IgD-negative memory B cell (primary cell): ENCODE results near the gene FCMR. TPM values are rescaled to one million over a fixed set of nuclear protein-coding genes. Genes with fewer than 3 reads are reported as not detected.

ENCODE experiments used
- H3K27ac Mint-ChIP-seq, 3 donors: one replicate each; pipeline ENCODE4 v1.8.0; 2020 to 2022; ENCODE audit warnings: mild to moderate bottlenecking in 3 of 3, mixed read lengths in 3 of 3, moderate library complexity in 1 of 3
- H3K27me3 Mint-ChIP-seq: one replicate; pipeline ENCODE4 v1.8.0; 2021; ENCODE audit warnings: mixed read lengths
- H3K36me3 Mint-ChIP-seq: one replicate; pipeline ENCODE4 v1.8.0; 2020; ENCODE audit warnings: mild to moderate bottlenecking, mixed read lengths
- H3K4me1 Mint-ChIP-seq, 3 donors: one replicate each; pipeline ENCODE4 v1.8.0; 2020 to 2022; ENCODE audit warnings: mixed read lengths in 3 of 3, mild to moderate bottlenecking in 1 of 3
- H3K4me3 Mint-ChIP-seq, 4 donors: one replicate each; pipeline ENCODE4 v1.8.0; 2020 to 2022; ENCODE audit warnings: mild to moderate bottlenecking in 4 of 4, mixed read lengths in 4 of 4, moderate library complexity in 3 of 4
- H3K9me3 Mint-ChIP-seq, 3 donors: one replicate each; pipeline ENCODE4 v1.8.0; 2020 to 2021; ENCODE audit warnings: mixed read lengths in 3 of 3, mild to moderate bottlenecking in 1 of 3
- polyA plus RNA-seq: library from polyadenylated mRNA; unstranded; fragments of 300-500 nt; fragmentation: Illumina TruSeq; gene quantifications from one replicate; pipeline ENCODE4 v1.2.3, GENCODE V29; 2021

The FCMR gene
- polyA plus RNA-seq, 1 donor from 2014 or later = 1,091 TPM

- H3K4me1 Mint-ChIP-seq = peaks cover 5 to 37% (median 27%) of the 10 kb centered on the region in 3 donors
- no peak overlapping the region for H3K4me3 Mint-ChIP-seq
- peaks cover 8% of the 10 kb centered on the region for H3K36me3 Mint-ChIP-seq
- no peak overlapping the region for H3K27ac Mint-ChIP-seq
- H3K27me3 Mint-ChIP-seq = no peaks in the 10 kb centered on the region
- H3K9me3 Mint-ChIP-seq = no peaks in the 10 kb centered on the region
These were observed 1.5 kb upstream of the FCMR start for GRCh38 chr1:206923009-206923960.

- H3K27ac Mint-ChIP-seq = no peak overlapping the region
- H3K4me1 Mint-ChIP-seq = peaks cover 11 to 35% (median 26%) of the 10 kb centered on the region in 3 donors
- H3K4me3 Mint-ChIP-seq = no peak overlapping the region
- H3K27me3 Mint-ChIP-seq = no peaks in the 10 kb centered on the region
- peaks cover 14% of the 10 kb centered on the region for H3K36me3 Mint-ChIP-seq
- H3K9me3 Mint-ChIP-seq = no peaks in the 10 kb centered on the region
These were observed 783 bp upstream of the FCMR start for GRCh38 chr1:206922524-206922923.

- peaks cover 46 to 66% (median 56%) of the 10 kb centered on the region in 3 donors for H3K4me1 Mint-ChIP-seq
- H3K36me3 Mint-ChIP-seq = peaks cover 28% of the 10 kb centered on the region
- no peak overlapping the region for H3K4me3 Mint-ChIP-seq
- no peaks in the 10 kb centered on the region for H3K27me3 Mint-ChIP-seq
- H3K27ac Mint-ChIP-seq = peak overlapping the region in 2 of 3 donors; percentile 64 to 67
- H3K9me3 Mint-ChIP-seq = no peaks in the 10 kb centered on the region
These were observed 3.7 kb downstream of the FCMR start for GRCh38 chr1:206918076-206918475.

- peaks cover 34% of the 10 kb centered on the region for H3K36me3 Mint-ChIP-seq
- H3K4me1 Mint-ChIP-seq = peaks cover 64 to 76% (median 68%) of the 10 kb centered on the region in 3 donors
- H3K27me3 Mint-ChIP-seq = no peaks in the 10 kb centered on the region
- H3K27ac Mint-ChIP-seq = peak overlapping the region; percentile 67 to 89 (median 87)
- H3K9me3 Mint-ChIP-seq = no peaks in the 10 kb centered on the region
- no peak overlapping the region for H3K4me3 Mint-ChIP-seq
These were observed 5.6 kb downstream of the FCMR start for GRCh38 chr1:206916000-206916709.

- H3K36me3 Mint-ChIP-seq = peaks cover 31% of the 10 kb centered on the region
- H3K27ac Mint-ChIP-seq = peak overlapping the region; percentile 67 to 95 (median 92)
- H3K4me1 Mint-ChIP-seq = peaks cover 73 to 84% (median 77%) of the 10 kb centered on the region in 3 donors
- no peaks in the 10 kb centered on the region for H3K27me3 Mint-ChIP-seq
- no peaks in the 10 kb centered on the region for H3K9me3 Mint-ChIP-seq
- H3K4me3 Mint-ChIP-seq = no peak overlapping the region
These were observed 6.6 kb downstream of the FCMR start for GRCh38 chr1:206915030-206915735.

- Mint-ChIP-seq H3K4me1 (peaks cover 71 to 86% (median 76%) of the 10 kb centered on the region in 3 donors), H3K27me3 (no peaks in the 10 kb centered on the region), H3K4me3 (peak overlapping the region in 3 of 4 donors; percentile 67 to 86 (median 76)), H3K27ac (peak overlapping the region; percentile 67 to 95 (median 92)), H3K36me3 (peaks cover 28% of the 10 kb centered on the region), H3K9me3 (no peaks in the 10 kb centered on the region)
These were observed 7.8 kb downstream of the FCMR start for GRCh38 chr1:206913766-206914537.

- peak overlapping the region in 3 of 4 donors; percentile 67 to 90 (median 76) for H3K4me3 Mint-ChIP-seq
- no peaks in the 10 kb centered on the region for H3K9me3 Mint-ChIP-seq
- H3K27ac Mint-ChIP-seq = peak overlapping the region; percentile 63 to 92 (median 67)
- H3K27me3 Mint-ChIP-seq = no peaks in the 10 kb centered on the region
- H3K36me3 Mint-ChIP-seq = peaks cover 20% of the 10 kb centered on the region
- H3K4me1 Mint-ChIP-seq = peaks cover 71 to 89% (median 74%) of the 10 kb centered on the region in 3 donors
These were observed 9.2 kb downstream of the FCMR start for GRCh38 chr1:206912445-206913095.

GRCh38 chr1:206911064-206911663 is 10.6 kb downstream of the FCMR start:
- Mint-ChIP-seq H3K27me3 (no peaks in the 10 kb centered on the region), H3K4me1 (peaks cover 63 to 81% (median 71%) of the 10 kb centered on the region in 3 donors), H3K36me3 (peaks cover 15% of the 10 kb centered on the region), H3K27ac (peak overlapping the region; percentile 67 to 87 (median 84)), H3K9me3 (no peaks in the 10 kb centered on the region), H3K4me3 (peak overlapping the region in 3 of 4 donors; percentile 69 to 79 (median 76))

GRCh38 chr1:206909883-206910318 is 11.8 kb downstream of the FCMR start:
- no peaks in the 10 kb centered on the region for H3K9me3 Mint-ChIP-seq
- no peaks in the 10 kb centered on the region for H3K27me3 Mint-ChIP-seq
- H3K36me3 Mint-ChIP-seq = peaks cover 8% of the 10 kb centered on the region
- peaks cover 62 to 81% (median 70%) of the 10 kb centered on the region in 3 donors for H3K4me1 Mint-ChIP-seq
- H3K4me3 Mint-ChIP-seq = peak overlapping the region in 3 of 4 donors; percentile 55 to 71 (median 58)
- H3K27ac Mint-ChIP-seq = peak overlapping the region; percentile 67 to 87 (median 81)

- H3K4me1 Mint-ChIP-seq = peaks cover 61 to 79% (median 65%) of the 10 kb centered on the region in 3 donors
- H3K36me3 Mint-ChIP-seq = peaks cover 10% of the 10 kb centered on the region
- H3K27me3 Mint-ChIP-seq = no peaks in the 10 kb centered on the region
- H3K9me3 Mint-ChIP-seq = no peaks in the 10 kb centered on the region
- peak overlapping the region; percentile 25 to 58 (median 53) for H3K4me3 Mint-ChIP-seq
- H3K27ac Mint-ChIP-seq = peak overlapping the region; percentile 82 to 95 (median 88)
These were observed 12.4 kb downstream of the FCMR start for GRCh38 chr1:206909161-206909882.

- Mint-ChIP-seq H3K4me3 (peak overlapping the region in 2 of 4 donors; percentile 34 to 65), H3K27me3 (no peaks in the 10 kb centered on the region), H3K27ac (peak overlapping the region; percentile 87 to 95 (median 88)), H3K4me1 (peaks cover 48 to 72% (median 62%) of the 10 kb centered on the region in 3 donors), H3K36me3 (peaks cover 8% of the 10 kb centered on the region), H3K9me3 (no peaks in the 10 kb centered on the region)
These were observed 13.7 kb downstream of the FCMR start for GRCh38 chr1:206908038-206908437.

- H3K27me3 Mint-ChIP-seq = no peaks in the 10 kb centered on the region
- peaks cover 5% of the 10 kb centered on the region for H3K36me3 Mint-ChIP-seq
- peak overlapping the region in 2 of 4 donors; percentile 56 to 65 for H3K4me3 Mint-ChIP-seq
- H3K4me1 Mint-ChIP-seq = peaks cover 48 to 66% (median 56%) of the 10 kb centered on the region in 3 donors
- H3K9me3 Mint-ChIP-seq = no peaks in the 10 kb centered on the region
- H3K27ac Mint-ChIP-seq = peak overlapping the region in 2 of 3 donors; percentile 88 to 95
These were observed 14.3 kb downstream of the FCMR start for GRCh38 chr1:206907304-206907991.
